Activated T-helper 1 cell treated with anti-CD3 and anti-CD28 coated beads, Interleukin-12 subunit alpha, Interleukin-12 subunit beta, Interleukin-2, Interleukin-4 antibody, amounts not matched to agents 30 ng/mL and 10 ng/mL and 1 ng/mL, durations not matched to agents 14 hours and 24 hours and 36 hours (primary cell): ENCODE results near the gene DMRT3. TPM values are rescaled to one million over a fixed set of nuclear protein-coding genes. Genes with fewer than 3 reads are reported as not detected.
A peak's percentile ranks its signal among the peaks of the same experiment; 100 is the strongest.

Source experiments
- DNase-seq: peaks from one replicate; pipeline ENCODE4 v3.0.0; 2021; ENCODE audit warnings: low spot score
- H3K27ac Mint-ChIP-seq: one replicate; pipeline ENCODE4 v1.8.0; 2021; ENCODE audit warnings: mild to moderate bottlenecking, mixed read lengths
- H3K27me3 Mint-ChIP-seq: one replicate; pipeline ENCODE4 v1.8.0; 2022; ENCODE audit warnings: mild to moderate bottlenecking, moderate library complexity, mixed read lengths; ENCODE audit not compliant: insufficient read depth
- H3K36me3 Mint-ChIP-seq: one replicate; pipeline ENCODE4 v1.8.0; 2021; ENCODE audit warnings: low read depth, mixed read lengths
- H3K4me1 Mint-ChIP-seq: one replicate; pipeline ENCODE4 v1.8.0; 2021; ENCODE audit warnings: low read depth, mixed read lengths
- H3K4me3 Mint-ChIP-seq: one replicate; pipeline ENCODE4 v1.8.0; 2021; ENCODE audit warnings: mild to moderate bottlenecking, moderate library complexity, mixed read lengths
- H3K9me3 Mint-ChIP-seq: one replicate; pipeline ENCODE4 v1.8.0; 2021; ENCODE audit warnings: mixed read lengths
- intact Hi-C: fragments of 100-400 bp; cut with micrococcal nuclease; formaldehyde crosslinking; loops from one replicate; pipeline ENCODE4 v1.15.1; 2024
- total RNA-seq: library from RNA; stranded (reverse); gene quantifications from 2 replicates; pipeline ENCODE4 v1.2.3, GENCODE V29; 2022

DMRT3 gene, protein sequence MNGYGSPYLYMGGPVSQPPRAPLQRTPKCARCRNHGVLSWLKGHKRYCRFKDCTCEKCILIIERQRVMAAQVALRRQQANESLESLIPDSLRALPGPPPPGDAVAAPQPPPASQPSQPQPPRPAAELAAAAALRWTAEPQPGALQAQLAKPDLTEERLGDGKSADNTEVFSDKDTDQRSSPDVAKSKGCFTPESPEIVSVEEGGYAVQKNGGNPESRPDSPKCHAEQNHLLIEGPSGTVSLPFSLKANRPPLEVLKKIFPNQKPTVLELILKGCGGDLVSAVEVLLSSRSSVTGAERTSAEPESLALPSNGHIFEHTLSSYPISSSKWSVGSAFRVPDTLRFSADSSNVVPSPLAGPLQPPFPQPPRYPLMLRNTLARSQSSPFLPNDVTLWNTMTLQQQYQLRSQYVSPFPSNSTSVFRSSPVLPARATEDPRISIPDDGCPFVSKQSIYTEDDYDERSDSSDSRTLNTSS
- total RNA-seq, result not detected in 2 replicates

DNA sequence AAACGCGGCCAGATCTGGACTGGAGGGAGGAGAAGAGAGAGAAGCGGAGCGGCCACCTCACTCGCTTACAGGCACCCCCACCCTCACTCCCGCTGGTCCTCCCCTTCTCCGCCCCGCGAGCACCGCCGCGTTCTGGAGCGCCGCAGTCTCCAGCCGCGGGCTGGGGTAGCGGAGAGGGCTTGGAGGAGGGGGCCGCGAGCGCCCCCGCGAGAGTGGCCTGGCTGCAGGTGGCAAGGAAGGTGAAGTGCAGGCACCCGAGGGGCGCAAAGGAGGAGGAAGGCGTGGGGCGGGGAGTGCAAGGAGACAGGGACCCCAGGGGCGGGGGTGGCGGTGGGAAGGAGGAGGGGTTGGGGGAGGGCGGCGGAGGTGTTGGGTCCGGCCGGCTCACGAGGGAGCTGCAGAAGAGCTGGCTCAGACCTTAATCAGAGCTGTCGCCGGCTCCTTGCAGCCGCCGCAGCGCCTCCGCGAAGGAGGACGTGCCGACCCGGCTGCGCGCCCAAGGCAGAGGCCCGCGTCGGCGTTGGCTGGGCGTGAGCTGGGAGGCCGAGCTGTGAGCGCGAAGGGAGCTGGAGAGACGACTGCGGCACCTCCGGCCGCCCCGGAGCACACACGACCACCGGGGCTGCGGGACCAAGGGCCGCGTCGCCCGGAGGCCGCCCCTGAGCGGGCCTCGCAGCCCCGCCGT, at the start of gene DMRT3:
Gene DMRT3 (plus strand): TSS at position 398 of the 685 bp plus-strand sequence. CDS start 347 bp downstream, outside the sequence.
- DNase-seq, result no peak
- no peak within 1 kb of the TSS for H3K4me3 Mint-ChIP-seq
- H3K36me3 Mint-ChIP-seq, result peaks cover 6% of the 10 kb centered on the region
- peaks cover 79% of the 10 kb centered on the region for H3K27me3 Mint-ChIP-seq
- H3K27ac Mint-ChIP-seq, result peak within 1 kb of the TSS; percentile 71
- intact Hi-C loops, result no loop called here
- H3K9me3 Mint-ChIP-seq, result no peaks in the 10 kb centered on the region
- peaks cover 7% of the 10 kb centered on the region for H3K4me1 Mint-ChIP-seq

DNA sequence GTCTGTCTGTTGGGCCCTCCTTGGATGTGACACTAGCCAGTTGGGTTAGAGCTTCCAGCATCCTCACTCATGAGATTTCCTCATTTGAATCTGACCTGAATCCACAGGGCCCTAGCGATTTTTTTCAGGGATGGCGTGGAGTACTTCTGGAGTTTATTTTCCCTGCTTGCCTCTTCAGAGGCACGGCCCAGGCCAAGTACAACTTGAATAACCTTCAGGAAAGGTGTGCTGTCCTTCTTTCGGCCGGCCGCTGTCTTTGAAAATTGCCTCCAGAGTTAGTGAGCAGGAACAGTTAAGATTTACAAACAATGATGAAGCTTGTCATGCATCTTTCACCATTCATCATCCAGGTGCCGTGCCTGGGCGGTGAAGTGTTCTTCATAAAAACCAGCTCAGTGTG, 49.5 kb upstream of the DMRT3 start:
- intact Hi-C loops, result no loop called here
- no peak overlapping the region for H3K27ac Mint-ChIP-seq
- H3K4me3 Mint-ChIP-seq, result no peak overlapping the region
- peaks cover 4% of the 10 kb centered on the region for H3K27me3 Mint-ChIP-seq
- H3K36me3 Mint-ChIP-seq, result no peaks in the 10 kb centered on the region
- no peak for DNase-seq
- H3K4me1 Mint-ChIP-seq, result no peaks in the 10 kb centered on the region
- H3K9me3 Mint-ChIP-seq, result no peaks in the 10 kb centered on the region

DNA sequence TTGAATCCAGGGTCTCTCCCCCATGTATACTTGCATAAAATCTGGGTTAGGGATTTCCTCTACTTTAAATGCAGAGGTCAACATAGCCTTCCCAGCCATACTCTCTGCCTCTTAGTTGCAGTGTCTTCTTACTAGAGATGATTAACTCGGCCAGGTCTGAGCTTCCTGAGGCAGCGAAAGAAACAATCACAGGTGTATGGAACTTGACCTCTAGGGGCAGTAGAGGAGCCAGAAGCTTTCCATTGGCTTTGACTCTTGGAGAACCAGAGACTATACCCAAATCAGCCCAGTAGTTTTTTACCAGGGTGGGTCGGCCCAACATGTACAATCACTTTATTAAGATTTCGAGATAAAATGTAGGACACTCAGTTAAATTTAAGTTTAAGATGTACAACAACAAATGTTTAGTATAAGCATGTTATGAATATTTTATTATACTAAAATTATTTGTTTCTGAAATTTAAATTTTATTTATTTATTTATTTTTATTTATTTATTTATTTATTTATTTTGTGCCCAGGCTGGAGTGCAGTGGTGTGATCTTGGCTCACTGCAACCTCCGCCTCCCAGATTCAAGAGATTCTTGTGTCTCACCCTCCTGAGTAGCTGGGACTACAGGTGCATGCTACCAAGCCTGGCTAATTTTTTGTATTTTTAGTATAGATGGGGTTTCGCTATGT, 48.0 kb upstream of the DMRT3 start:
- Mint-ChIP-seq H3K4me1 (no peaks in the 10 kb centered on the region), H3K36me3 (no peaks in the 10 kb centered on the region), H3K9me3 (no peaks in the 10 kb centered on the region), H3K4me3 (no peak overlapping the region), H3K27ac (no peak overlapping the region), H3K27me3 (peaks cover 4% of the 10 kb centered on the region)
- DNase-seq, result no peak
- intact Hi-C loops, result no loop called here

DNA sequence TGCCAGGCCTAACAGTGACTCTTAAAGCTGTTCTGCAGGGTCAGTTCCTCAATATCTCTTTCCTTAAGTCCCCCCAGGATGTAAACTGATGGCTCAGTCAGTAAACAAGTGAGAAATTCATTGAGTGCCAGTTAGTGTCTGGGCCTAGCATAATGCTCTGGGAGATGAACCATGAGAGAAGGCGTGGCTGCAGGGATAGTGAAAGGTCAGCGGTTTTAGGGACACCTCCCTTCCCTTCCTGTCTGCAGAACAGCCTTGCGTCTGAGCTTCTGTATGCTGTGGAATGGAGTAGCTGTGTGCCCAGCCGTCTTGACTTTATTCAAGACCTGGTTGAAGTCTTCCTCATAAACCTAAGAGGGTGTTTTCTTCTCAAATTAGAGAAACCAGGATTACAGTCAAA, 46.7 kb upstream of the DMRT3 start:
- Mint-ChIP-seq H3K27ac (no peak overlapping the region), H3K4me3 (no peak overlapping the region), H3K36me3 (no peaks in the 10 kb centered on the region), H3K9me3 (no peaks in the 10 kb centered on the region), H3K4me1 (no peaks in the 10 kb centered on the region), H3K27me3 (peaks cover 9% of the 10 kb centered on the region)
- DNase-seq, result no peak
- intact Hi-C loops, result no loop called here

DNA sequence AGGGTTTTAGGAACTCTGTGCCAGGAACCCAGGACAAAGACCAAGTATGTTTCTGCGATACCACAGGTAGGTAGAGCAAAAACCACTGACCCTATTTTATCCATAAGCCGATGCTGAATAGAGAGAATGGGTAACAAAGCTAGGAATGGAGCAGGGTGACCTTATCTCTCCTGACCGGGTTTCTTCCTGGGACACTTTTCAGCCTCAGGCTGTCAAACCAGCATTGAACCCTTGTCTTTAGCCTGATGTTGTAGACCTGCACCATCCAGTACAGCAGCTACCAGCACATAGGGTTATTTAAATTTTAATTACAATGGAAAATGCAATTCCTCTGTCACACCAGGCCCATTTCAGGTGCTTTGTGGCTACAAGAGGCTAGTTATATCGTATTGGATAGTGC, 43.1 kb upstream of the DMRT3 start:
- H3K9me3 Mint-ChIP-seq, result no peaks in the 10 kb centered on the region
- peaks cover 15% of the 10 kb centered on the region for H3K27me3 Mint-ChIP-seq
- no peak for DNase-seq
- intact Hi-C loops, result no loop called here
- no peak overlapping the region for H3K4me3 Mint-ChIP-seq
- H3K4me1 Mint-ChIP-seq, result no peaks in the 10 kb centered on the region
- no peaks in the 10 kb centered on the region for H3K36me3 Mint-ChIP-seq
- no peak overlapping the region for H3K27ac Mint-ChIP-seq

DNA sequence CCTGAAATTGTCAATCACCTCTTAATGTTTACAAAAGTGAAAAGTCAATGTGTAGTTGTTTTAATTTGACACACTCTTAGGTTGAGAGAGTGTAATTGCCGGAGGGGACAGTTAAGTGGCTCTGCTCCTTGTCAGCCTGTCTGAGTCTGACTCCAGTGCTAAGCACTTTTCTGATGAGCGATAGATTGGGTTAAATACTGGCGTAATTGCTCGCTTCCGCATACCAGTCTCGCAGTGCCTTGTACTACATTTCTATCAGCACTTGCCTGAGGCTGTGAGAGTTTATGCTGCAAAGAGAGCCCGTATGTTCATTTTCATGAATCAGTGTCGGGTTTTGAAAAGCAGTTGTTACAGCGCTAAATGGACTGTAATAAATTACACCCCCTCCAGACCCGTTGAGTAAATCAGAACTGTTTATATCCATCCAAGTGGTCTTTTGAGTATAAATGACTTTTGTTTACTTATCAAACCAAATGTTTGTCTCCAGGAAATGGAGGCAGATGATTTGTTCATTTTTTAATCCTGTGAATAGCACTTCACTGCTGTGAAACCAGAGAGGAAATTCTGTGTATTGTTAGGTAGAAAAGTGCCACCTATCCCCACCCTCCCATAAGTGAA, 41.0 kb upstream of the DMRT3 start:
- Mint-ChIP-seq H3K9me3 (no peaks in the 10 kb centered on the region), H3K4me3 (no peak overlapping the region), H3K27me3 (peaks cover 16% of the 10 kb centered on the region), H3K4me1 (no peaks in the 10 kb centered on the region), H3K27ac (no peak overlapping the region), H3K36me3 (no peaks in the 10 kb centered on the region)
- DNase-seq, result no peak
- intact Hi-C loops, result no loop called here

DNA sequence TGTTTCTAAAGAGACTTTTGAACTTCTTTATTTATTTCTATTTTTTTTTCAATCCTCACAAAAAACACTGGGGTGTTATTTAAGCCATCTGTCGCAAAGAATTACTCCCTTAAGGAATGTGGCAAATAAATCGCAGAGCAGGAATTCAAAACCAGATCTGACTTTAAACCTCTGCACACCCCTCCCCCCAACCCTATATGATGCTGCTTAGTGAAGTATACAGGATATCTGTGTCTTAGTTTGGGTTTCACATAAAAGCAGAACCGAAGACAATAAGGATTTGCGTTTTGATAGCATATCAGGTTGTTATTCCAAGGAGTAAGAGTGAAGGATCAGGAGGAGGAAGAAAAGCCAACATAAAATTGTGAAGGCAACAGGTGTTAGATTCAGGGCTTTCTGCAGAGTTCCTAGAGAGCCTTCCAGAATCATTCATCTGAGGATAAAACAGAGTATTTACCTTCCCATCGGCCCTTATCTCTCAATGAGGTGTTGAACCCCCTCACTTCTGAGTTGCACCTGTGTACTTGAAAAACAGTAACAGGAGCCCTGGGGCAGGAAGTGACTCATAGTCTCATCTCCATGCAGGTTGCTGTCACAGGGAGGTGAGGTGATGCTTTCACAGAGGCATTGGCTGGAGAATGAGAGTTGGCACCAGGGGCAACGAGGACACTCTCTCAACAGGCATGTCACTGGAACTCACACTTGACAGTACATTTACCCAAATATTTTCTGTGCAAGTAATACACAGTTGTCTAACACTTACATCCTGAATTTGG, 33.5 kb upstream of the DMRT3 start:
- no peaks in the 10 kb centered on the region for H3K4me1 Mint-ChIP-seq
- intact Hi-C loops, result no loop called here
- H3K27me3 Mint-ChIP-seq, result peaks cover 18% of the 10 kb centered on the region
- H3K27ac Mint-ChIP-seq, result no peak overlapping the region
- no peak overlapping the region for H3K4me3 Mint-ChIP-seq
- H3K9me3 Mint-ChIP-seq, result no peaks in the 10 kb centered on the region
- no peak for DNase-seq
- H3K36me3 Mint-ChIP-seq, result no peaks in the 10 kb centered on the region

DNA sequence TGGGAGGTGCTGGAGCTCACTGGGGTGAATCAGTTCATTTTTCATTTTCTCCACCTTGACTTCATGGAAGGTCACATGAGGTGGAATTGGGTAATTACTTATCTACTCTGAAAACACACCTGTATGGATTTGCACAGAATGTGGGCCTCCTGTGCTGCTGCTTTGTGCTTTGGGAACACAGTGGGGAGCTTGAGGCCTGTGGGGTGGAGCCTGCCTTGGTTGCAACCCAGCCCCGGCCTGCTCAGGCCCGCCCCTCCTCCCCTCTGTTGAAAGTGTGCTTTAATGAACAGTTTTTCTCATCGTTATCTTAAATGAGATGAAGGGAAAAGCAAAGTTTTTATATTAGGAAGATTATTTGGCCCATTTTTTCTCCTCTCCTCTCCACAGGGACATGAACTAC, 28.5 kb upstream of the DMRT3 start:
- Mint-ChIP-seq H3K4me1 (no peaks in the 10 kb centered on the region), H3K4me3 (no peak overlapping the region), H3K9me3 (no peaks in the 10 kb centered on the region), H3K36me3 (no peaks in the 10 kb centered on the region), H3K27me3 (peaks cover 19% of the 10 kb centered on the region), H3K27ac (no peak overlapping the region)
- intact Hi-C loops, result no loop called here
- DNase-seq, result no peak

DNA sequence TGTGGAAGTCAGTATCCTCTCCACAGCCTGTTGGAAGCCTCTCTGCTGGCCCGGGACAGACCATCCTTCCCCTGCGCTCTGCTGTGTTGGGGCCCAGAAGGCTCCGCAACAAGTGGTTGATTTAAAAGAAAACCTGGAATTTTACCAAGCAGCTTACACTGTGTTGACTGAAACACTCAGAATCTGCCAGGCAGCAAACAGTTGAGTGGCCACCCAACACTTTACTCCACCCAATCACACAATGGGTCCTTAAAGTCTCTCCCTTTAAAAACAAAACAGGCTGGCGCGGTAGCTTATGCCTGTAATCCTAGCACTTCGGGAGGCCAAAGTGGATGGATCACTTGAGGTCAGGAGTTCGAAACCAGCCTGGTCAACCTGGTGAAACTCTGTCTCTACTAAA, 28.0 kb upstream of the DMRT3 start:
- H3K36me3 Mint-ChIP-seq, result no peaks in the 10 kb centered on the region
- DNase-seq, result no peak
- H3K27ac Mint-ChIP-seq, result no peak overlapping the region
- H3K4me1 Mint-ChIP-seq, result no peaks in the 10 kb centered on the region
- no peak overlapping the region for H3K4me3 Mint-ChIP-seq
- H3K9me3 Mint-ChIP-seq, result no peaks in the 10 kb centered on the region
- peaks cover 14% of the 10 kb centered on the region for H3K27me3 Mint-ChIP-seq
- intact Hi-C loops, result no loop called here

DNA sequence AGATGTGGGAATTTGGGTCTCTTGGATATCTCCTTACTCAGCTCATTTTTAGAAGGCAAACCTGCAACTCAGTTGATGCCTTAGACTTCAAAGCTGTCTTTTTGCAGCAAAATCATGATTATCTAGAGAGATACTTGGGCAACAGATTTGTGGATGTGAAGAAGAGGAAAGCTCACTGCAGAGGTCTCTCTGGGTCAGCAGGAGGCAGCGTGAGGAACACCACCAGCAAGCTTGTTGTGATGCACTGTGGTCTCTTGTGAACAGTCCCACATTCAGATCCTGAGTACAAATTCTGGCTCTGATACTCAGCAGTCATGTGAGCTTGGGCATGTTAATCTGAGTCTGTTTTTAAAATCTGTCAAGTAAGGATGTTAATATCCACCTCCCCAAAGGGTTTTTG, 26.3 kb upstream of the DMRT3 start:
- no peaks in the 10 kb centered on the region for H3K4me1 Mint-ChIP-seq
- no peaks in the 10 kb centered on the region for H3K9me3 Mint-ChIP-seq
- H3K4me3 Mint-ChIP-seq, result no peak overlapping the region
- intact Hi-C loops, result no loop called here
- no peak for DNase-seq
- no peak overlapping the region for H3K27ac Mint-ChIP-seq
- H3K27me3 Mint-ChIP-seq, result peaks cover 10% of the 10 kb centered on the region
- H3K36me3 Mint-ChIP-seq, result no peaks in the 10 kb centered on the region

DNA sequence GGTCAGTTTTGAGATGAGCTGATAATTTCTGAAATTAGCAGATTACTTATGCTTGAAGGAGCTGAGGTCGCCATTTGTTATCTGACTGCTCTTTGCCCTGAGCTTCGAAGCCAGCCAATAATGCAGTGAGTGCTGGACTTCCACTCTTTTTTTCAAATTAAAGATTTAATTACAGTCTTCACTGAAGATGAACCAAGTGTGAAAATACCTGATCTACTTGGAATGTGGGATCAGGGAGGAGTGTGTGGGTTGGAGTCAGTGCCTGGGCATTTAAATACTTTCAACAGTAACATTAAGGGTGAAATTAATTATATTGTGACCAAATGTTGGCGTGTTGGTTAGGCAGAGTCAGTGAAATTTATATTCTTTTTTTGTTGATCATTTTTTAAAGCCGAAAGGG, 23.9 kb upstream of the DMRT3 start:
- Mint-ChIP-seq H3K27me3 (peaks cover 7% of the 10 kb centered on the region), H3K4me3 (no peak overlapping the region), H3K4me1 (no peaks in the 10 kb centered on the region), H3K27ac (no peak overlapping the region), H3K36me3 (no peaks in the 10 kb centered on the region), H3K9me3 (no peaks in the 10 kb centered on the region)
- no peak for DNase-seq
- intact Hi-C loops, result no loop called here

DNA sequence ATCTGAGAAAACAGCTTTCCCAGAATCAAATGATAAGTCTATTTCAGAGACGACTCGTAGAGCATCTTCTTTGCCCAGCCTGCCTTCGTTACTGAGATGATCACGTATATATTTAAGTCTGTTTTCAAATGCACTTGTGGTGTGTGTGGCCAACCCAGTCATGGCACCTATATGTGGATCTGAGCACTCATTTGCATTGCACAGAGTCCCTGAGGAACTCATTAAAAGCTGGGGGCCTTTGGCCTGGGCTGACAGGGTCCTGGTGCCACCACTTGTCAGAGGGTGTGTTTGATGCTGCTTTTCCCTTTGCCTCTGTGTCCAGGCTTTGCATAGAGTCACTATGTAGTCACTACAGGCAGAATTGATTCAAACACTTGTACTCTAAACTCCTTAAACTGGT, 17.4 kb upstream of the DMRT3 start:
- Mint-ChIP-seq H3K4me1 (no peaks in the 10 kb centered on the region), H3K27me3 (peaks cover 22% of the 10 kb centered on the region), H3K27ac (no peak overlapping the region), H3K36me3 (no peaks in the 10 kb centered on the region), H3K9me3 (no peaks in the 10 kb centered on the region), H3K4me3 (no peak overlapping the region)
- DNase-seq, result no peak
- intact Hi-C loops, result no loop called here
